GM18498 (cell line): ENCODE data around the gene PARD3B.

Source experiments
- ATAC-seq: cut with Tn5 transposase; IDR thresholded peaks from one replicate; pipeline ENCODE4 v1.9.1; 2021; ENCODE audit warnings: mild to moderate bottlenecking, moderate library complexity; ENCODE audit not compliant: unreplicated experiment

Gene PARD3B

GRCh38 chr2:204986641-204987040, 441.4 kb downstream of the PARD3B start:
- ATAC-seq: no peak

GRCh38 chr2:204988836-204989235, 443.6 kb downstream of the PARD3B start:
- ATAC-seq: no peak

GRCh38 chr2:204989877-204990276, 444.6 kb downstream of the PARD3B start:
- no peak for ATAC-seq

GRCh38 chr2:205001300-205001966, 456.2 kb downstream of the PARD3B start:
- no peak for ATAC-seq

GRCh38 chr2:205002390-205002789, 457.1 kb downstream of the PARD3B start:
- no peak for ATAC-seq

- no peak for ATAC-seq
Measured at GRCh38 chr2:205003288-205003687, 458.0 kb downstream of the PARD3B start.

- ATAC-seq: no peak
Measured at GRCh38 chr2:205010196-205010595, 464.9 kb downstream of the PARD3B start.

GRCh38 chr2:205011031-205011430, 465.8 kb downstream of the PARD3B start:
- no peak for ATAC-seq

GRCh38 chr2:205012961-205013360, 467.7 kb downstream of the PARD3B start:
- ATAC-seq: no peak

- ATAC-seq: no peak
Measured at GRCh38 chr2:205013586-205013985, 468.3 kb downstream of the PARD3B start.

GRCh38 chr2:205014201-205014600, 468.9 kb downstream of the PARD3B start:
- no peak for ATAC-seq

- no peak for ATAC-seq
Measured at GRCh38 chr2:205017381-205017780, 472.1 kb downstream of the PARD3B start.

- ATAC-seq: no peak
Measured at GRCh38 chr2:205017912-205018311, 472.6 kb downstream of the PARD3B start.

GRCh38 chr2:205020673-205021072, 475.4 kb downstream of the PARD3B start:
- ATAC-seq: no peak

- no peak for ATAC-seq
Measured at GRCh38 chr2:205022841-205023240, 477.6 kb downstream of the PARD3B start.

GRCh38 chr2:205024822-205025518, 479.7 kb downstream of the PARD3B start:
- no peak for ATAC-seq

- ATAC-seq: no peak
Measured at GRCh38 chr2:205025580-205026240, 480.4 kb downstream of the PARD3B start.

- ATAC-seq: no peak
Measured at GRCh38 chr2:205030695-205031094, 485.4 kb downstream of the PARD3B start.

GRCh38 chr2:205032093-205032551, 486.8 kb downstream of the PARD3B start:
- no peak for ATAC-seq

GRCh38 chr2:205033431-205033830, 488.2 kb downstream of the PARD3B start:
- ATAC-seq: no peak

GRCh38 chr2:205034034-205034433, 488.8 kb downstream of the PARD3B start:
- no peak for ATAC-seq

- ATAC-seq: no peak
Measured at GRCh38 chr2:205040323-205040722, 495.0 kb downstream of the PARD3B start.
